Activated T-cell treated with anti-CD3 and anti-CD28 coated beads for 24 hours (primary cell): Measurements from ENCODE around the gene MRPL39.

ENCODE experiments used
- DNase-seq: peaks from one replicate; pipeline ENCODE4 v3.0.0-alpha.2; 2020; ENCODE audit warnings: low read depth

MRPL39 gene

DNA sequence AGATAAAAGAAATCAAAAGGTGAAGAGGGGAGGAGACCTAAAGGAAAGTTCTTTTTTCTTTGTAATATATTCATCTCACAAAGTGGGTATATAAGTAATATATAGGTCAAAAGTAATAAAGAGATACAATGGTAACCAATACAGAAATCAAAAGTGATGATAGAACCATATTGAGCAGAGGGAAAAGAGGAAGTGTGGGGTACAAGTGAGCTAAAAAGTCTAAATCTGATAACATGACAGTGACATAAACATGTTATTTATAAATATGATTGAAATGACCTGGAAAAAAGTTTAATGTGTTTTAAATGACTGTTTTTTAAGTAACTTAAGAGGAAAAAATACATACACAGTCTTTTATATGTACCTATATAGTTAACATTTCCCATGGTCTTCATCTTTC lies 70.5 kb downstream of the MRPL39 start:
- no peak for DNase-seq

DNA sequence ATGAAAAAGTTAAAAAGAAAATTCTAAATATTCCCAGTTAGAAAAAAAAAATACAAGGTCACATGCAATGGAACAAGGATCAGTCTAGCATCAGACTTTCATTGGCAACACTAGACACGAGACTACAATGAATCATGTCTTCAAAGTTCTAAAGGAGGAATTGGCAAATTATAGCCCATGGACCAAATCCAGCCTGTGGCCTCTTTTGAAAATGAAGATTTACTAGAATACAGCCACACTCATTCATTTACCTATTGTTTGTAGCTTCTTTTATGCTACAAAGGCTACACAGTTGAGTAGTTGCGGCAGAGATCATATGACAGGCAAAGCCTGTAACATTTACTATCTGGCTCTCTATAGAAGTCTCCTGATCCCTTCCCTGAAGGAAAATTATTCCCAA lies 71.4 kb downstream of the MRPL39 start:
- no peak for DNase-seq
